Adrenal gland (tissue), 12 donors: ENCODE data around the gene OSGEPL1. TPM values are rescaled to one million over a fixed set of nuclear protein-coding genes. Genes with fewer than 3 reads are reported as not detected.
"Not testable (repeated sequence)": the region's sequence is repeated elsewhere in the genome, so short reads cannot be mapped to it uniquely, and the experiment has no call there.

Source experiments
- DNase-seq, 7 donors: peaks; one replicate each; pipeline ENCODE4 v3.0.0-alpha.2; 2019 to 2020
- H3K27ac ChIP-seq, 5 donors: fragments of 200-600 bp; sonication (generic) in 4 of 5; 1 replicate in 3 of 5; 2 replicates in 2 of 5; pipeline versions ENCODE4 v1.5.1 to v1.8.0; 2016 to 2020; ENCODE audit warnings: mild to moderate bottlenecking in 1 of 5
- H3K27me3 ChIP-seq: fragments of 200-600 bp; 2 replicates; pipeline ENCODE4 v1.8.0; 2021
- H3K36me3 ChIP-seq, 2 donors: fragments of 200-600 bp; replicated peaks in 1 of 2; 1 replicate in 1 of 2; 2 replicates in 1 of 2; pipeline versions ENCODE4 v1.5.1 to v1.8.0; 2018 to 2022
- H3K4me1 ChIP-seq, 2 donors: fragments of 200-600 bp; replicated peaks in 1 of 2; 1 replicate in 1 of 2; 2 replicates in 1 of 2; pipeline versions ENCODE4 v1.5.1 to v1.8.0; 2018 to 2021
- H3K4me3 ChIP-seq, 4 donors: fragments of 200-600 bp; sonication (generic) in 3 of 4; one replicate each; pipeline ENCODE4 v1.5.1; 2016 to 2018
- H3K9me3 ChIP-seq, 3 donors: fragments of 200-600 bp; sonication (generic) in 1 of 3; replicated peaks in 1 of 3; 1 replicate in 2 of 3; 2 replicates in 1 of 3; pipeline versions ENCODE4 v1.5.1 to v1.8.0; 2016 to 2021
- POLR2A ChIP-seq, 2 donors: fragments of 450-650 bp; IDR thresholded peaks; one replicate each; pipeline ENCODE4 v1.6.1; 2017; ENCODE audit warnings: antibody characterized with exemption in 2 of 2, mild to moderate bottlenecking in 2 of 2, moderate library complexity in 1 of 2
- WGBS, 4 donors: extraction: QIAGEN DNeasy Blood & Tissue Kit in 2 of 4; methylation state at CpG; one replicate each; pipeline versions ENCODE4 v1.1.5 to v1.1.7; 2013 to 2017; 5-methylcytosine and 5-hydroxymethylcytosine counted together
- intact Hi-C, 2 donors: fragments of 100-400 bp; cut with DNase I; formaldehyde crosslinking; loops; one replicate each; pipeline versions ENCODE4 v1.14.1 to v1.15.0; 2022 to 2023
- polyA plus RNA-seq, 3 donors: library from polyadenylated mRNA; stranded (reverse); fragments of 200-250 nt in 2 of 3; fragments of 350-450 nt in 1 of 3; fragmentation: Illumina TruSeq in 1 of 3; extraction: RNeasy Lipid Tissue Mini Kit (QIAGEN cat#74804) in 1 of 3; gene quantifications; one replicate each; pipeline ENCODE4 v1.2.3, GENCODE V29; 2013 to 2014
- total RNA-seq, 9 donors: library from RNA; depleted of rRNA in 4 of 9; stranded (reverse); fragments of >200 nt in 4 of 9; fragments of 120-200 nt in 1 of 9; fragmentation: NEBNext Ultra II Directional in 1 of 9; extraction: Animal tissue kit (Norgen Biotek cat#: 25700) in 1 of 9; gene quantifications; one replicate each; pipeline versions ENCODE4 v1.1.0 to v1.2.4, GENCODE V29; 2013 to 2023
- TF ChIP-seq, protein P1 (sequence below), 6 experiments: fragments of 450-650 bp in 4 of 6; fragments of 200-600 bp in 2 of 6; sonication (generic) in 1 of 6; IDR thresholded peaks; 1 replicate in 5 of 6; 2 replicates in 1 of 6; pipeline versions ENCODE4 v1.5.1 to v1.8.0; 2016 to 2021; ENCODE audit warnings: antibody characterized with exemption in 6 of 6, mild to moderate bottlenecking in 2 of 6, moderate library complexity in 1 of 6
- donor health status: healthy with polysubstance abuse.
- donor health status: Bipolar disorder and iron deficiency.
- donor health status: DM: yes; HTN: yes; CAD: no.
- donor health status: DM: no; HTN: no; CAD: no.
- donor health status: DM: no; HTN: no; CAD: no.
- donor health status: DM: yes; HTN: yes; CAD: no.

OSGEPL1 gene
- total and polyA plus RNA-seq, 12 donors: 6.3 to 23.1 (median 13.6) TPM

DNA sequence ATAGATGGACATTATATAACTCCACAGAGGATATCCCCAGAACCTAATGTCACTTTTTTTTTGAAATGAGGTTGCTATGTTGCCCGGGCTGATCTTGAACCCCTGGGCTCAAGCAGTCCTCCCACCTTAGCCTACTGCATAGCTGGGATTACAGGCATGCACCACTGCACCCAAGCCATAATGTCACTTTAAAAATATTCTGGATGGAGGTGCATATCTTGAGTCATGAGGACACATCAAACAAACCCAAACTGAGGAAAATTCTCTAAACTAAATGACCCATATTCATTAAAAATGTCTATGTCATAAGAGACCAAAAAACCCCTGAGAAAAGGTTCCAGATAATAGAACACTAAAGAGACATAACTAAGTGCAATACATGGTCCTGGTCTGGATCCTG is 36.3 kb downstream of the OSGEPL1 start:
- DNase-seq: no peak
- no peaks in the 10 kb centered on the region for H3K9me3 ChIP-seq
- intact Hi-C loops: no loop called here
- H3K27ac ChIP-seq: no peak overlapping the region
- WGBS, 4 donors: 94 to 100% (median 98%) methylated on average over 1 of the region's 1 CpG
- no peaks in the 10 kb centered on the region for H3K36me3 ChIP-seq
- H3K27me3 ChIP-seq: no peaks in the 10 kb centered on the region
- no peak overlapping the region for H3K4me3 ChIP-seq
- no peaks in the 10 kb centered on the region for H3K4me1 ChIP-seq
- TF ChIP-seq, protein P1, sequence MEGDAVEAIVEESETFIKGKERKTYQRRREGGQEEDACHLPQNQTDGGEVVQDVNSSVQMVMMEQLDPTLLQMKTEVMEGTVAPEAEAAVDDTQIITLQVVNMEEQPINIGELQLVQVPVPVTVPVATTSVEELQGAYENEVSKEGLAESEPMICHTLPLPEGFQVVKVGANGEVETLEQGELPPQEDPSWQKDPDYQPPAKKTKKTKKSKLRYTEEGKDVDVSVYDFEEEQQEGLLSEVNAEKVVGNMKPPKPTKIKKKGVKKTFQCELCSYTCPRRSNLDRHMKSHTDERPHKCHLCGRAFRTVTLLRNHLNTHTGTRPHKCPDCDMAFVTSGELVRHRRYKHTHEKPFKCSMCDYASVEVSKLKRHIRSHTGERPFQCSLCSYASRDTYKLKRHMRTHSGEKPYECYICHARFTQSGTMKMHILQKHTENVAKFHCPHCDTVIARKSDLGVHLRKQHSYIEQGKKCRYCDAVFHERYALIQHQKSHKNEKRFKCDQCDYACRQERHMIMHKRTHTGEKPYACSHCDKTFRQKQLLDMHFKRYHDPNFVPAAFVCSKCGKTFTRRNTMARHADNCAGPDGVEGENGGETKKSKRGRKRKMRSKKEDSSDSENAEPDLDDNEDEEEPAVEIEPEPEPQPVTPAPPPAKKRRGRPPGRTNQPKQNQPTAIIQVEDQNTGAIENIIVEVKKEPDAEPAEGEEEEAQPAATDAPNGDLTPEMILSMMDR (IDR thresholded peaks at IDR 0.05): no peak
- no peak for TF ChIP-seq POLR2A (IDR thresholded peaks at IDR 0.05)

DNA sequence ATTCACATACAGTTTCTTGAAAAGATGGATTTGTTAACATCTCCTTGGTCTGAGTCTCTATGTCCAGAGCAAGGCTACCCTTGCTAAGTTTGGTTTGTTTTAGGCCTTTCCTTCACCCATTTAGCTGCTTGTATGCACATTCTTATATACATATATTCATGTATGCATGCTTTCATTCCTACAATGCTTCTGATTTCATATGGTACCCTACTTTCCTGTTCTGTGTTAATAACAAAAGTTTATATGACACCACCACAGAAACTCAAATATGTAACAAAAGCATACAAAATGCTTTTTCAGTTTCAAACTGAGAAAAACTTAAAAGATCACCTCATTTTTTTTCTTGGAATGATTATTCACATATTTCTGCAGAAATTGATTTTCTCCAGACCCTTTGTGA is 39.4 kb downstream of the OSGEPL1 start:
- DNase-seq: no peak
- Histone ChIP-seq H3K36me3 (no peaks in the 10 kb centered on the region), H3K4me3 (no peak overlapping the region), H3K27me3 (no peaks in the 10 kb centered on the region), H3K4me1 (no peaks in the 10 kb centered on the region), H3K9me3 (no peaks in the 10 kb centered on the region), H3K27ac (no peak overlapping the region)
- TF ChIP-seq, protein P1 (IDR thresholded peaks at IDR 0.05): no peak
- no peak for TF ChIP-seq POLR2A (IDR thresholded peaks at IDR 0.05)
- intact Hi-C loops: no loop called here

DNA sequence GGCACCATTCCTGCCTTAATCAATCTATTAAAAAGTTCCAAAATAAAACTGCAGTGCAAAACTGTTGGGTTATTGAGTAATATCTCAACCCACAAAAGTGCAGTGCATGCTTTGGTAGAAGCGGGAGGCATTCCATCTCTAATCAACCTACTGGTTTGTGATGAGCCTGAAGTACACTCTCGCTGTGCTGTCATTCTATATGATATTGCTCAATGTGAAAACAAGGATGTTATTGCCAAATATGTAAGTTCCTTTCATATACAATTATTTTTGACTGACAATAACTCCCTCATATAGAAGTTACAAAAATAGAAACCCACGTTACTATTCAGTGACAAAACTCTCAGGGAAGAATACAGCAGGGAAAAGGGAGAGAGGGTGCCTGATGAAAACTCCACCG is 43.0 kb downstream of the OSGEPL1 start:
- intact Hi-C loops: no loop called here
- Histone ChIP-seq H3K27me3 (no peaks in the 10 kb centered on the region), H3K36me3 (no peaks in the 10 kb centered on the region), H3K4me3 (no peak overlapping the region), H3K9me3 (no peaks in the 10 kb centered on the region), H3K4me1 (no peaks in the 10 kb centered on the region), H3K27ac (no peak overlapping the region)
- TF ChIP-seq, protein P1 (IDR thresholded peaks at IDR 0.05): no peak
- TF ChIP-seq POLR2A (IDR thresholded peaks at IDR 0.05): no peak
- DNase-seq: no peak
- 88 to 93% (median 91%) methylated on average over 4 of the region's 4 CpGs for WGBS, 4 donors

DNA sequence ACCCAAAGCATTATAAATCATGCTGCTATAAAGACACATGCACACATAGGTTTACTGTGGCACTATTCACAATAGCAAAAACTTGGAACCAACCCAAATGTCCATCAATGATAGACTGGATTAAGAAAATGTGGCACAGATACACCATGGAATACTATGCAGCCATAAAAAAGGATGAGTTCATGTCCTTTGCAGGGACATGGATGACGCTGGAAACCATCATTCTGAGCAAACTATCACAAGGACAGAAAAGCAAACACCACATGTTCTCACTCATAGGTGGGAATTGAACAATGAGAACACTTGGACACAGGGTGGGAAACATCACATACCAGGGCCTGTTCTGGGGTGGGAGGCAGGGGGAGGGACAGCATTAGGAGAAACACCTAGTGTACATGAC is 45.0 kb downstream of the OSGEPL1 start:
- H3K27me3 ChIP-seq, intact Hi-C loops, H3K4me1 ChIP-seq, H3K4me3 ChIP-seq, DNase-seq, H3K27ac ChIP-seq, H3K36me3 ChIP-seq, H3K9me3 ChIP-seq: not testable (repeated sequence)
- 80 to 94% (median 87%) methylated on average over 1 of the region's 1 CpG for WGBS, 4 donors

DNA sequence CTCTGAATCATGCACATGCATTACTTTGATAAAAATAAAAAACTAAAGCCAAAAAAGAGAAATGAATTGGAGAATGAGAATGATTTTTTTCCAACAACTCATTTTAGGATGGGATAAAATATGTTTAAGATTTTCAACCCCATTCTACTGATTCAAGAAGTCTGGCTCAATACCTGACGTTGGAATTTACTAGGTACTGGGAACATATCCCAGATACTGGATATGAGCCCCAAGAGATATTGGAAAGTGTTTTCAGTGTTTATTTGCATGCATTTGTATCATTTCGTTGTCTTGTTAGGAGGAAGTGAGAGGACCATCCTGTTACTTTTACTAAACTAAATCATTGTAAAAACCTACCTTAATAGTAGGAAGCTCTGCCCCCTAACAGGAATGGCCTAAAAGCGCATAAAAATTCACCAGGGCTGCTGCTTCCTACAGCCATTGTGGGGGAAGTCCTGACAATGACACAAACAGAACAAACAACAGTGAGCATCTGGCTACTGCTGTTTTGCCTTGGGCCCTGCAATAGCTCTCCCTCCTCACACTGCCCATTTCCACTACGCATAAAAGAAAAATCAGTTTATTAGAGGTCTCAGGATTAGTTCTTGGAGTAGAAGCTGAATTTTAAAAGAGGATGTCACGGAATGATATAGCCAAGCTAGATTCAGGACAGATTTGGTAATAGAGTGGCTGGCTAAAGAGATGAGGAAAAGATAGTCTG is 52.9 kb downstream of the OSGEPL1 start:
- no peak for TF ChIP-seq POLR2A (IDR thresholded peaks at IDR 0.05)
- TF ChIP-seq, protein P1 (IDR thresholded peaks at IDR 0.05): no peak
- no peak overlapping the region for H3K27ac ChIP-seq
- no peak for DNase-seq
- no peak overlapping the region for H3K4me3 ChIP-seq
- WGBS, 4 donors: 91 to 97% (median 92%) methylated on average over 5 of the region's 5 CpGs
- H3K36me3 ChIP-seq: no peaks in the 10 kb centered on the region
- intact Hi-C loops: no loop called here
- no peaks in the 10 kb centered on the region for H3K4me1 ChIP-seq
- no peaks in the 10 kb centered on the region for H3K9me3 ChIP-seq
- no peaks in the 10 kb centered on the region for H3K27me3 ChIP-seq
